Activated T-helper 1 cell treated with Interleukin-2 at 50 U/mL for 16 hours (primary cell): ENCODE results near the gene PIPOX.
"Not testable (repeated sequence)": the region's sequence is repeated elsewhere in the genome, so short reads cannot be mapped to it uniquely, and the experiment has no call there.

Experiments used
- DNase-seq: peaks from one replicate; pipeline ENCODE4 v3.0.0-alpha.2; 2020; ENCODE audit warnings: low read depth

Gene PIPOX

GRCh38 chr17:29076087-29076486 is 33.1 kb downstream of the PIPOX start:
- DNase-seq: no peak

GRCh38 chr17:29076722-29077121 is 33.8 kb downstream of the PIPOX start:
- no peak for DNase-seq

GRCh38 chr17:29077320-29077719 is 34.4 kb downstream of the PIPOX start:
- no peak for DNase-seq

- DNase-seq: no peak
Observed at GRCh38 chr17:29078183-29079045, 35.5 kb downstream of the PIPOX start.

- no peak for DNase-seq
Observed at GRCh38 chr17:29079433-29079832, 36.5 kb downstream of the PIPOX start.

GRCh38 chr17:29079887-29080286 is 36.9 kb downstream of the PIPOX start:
- DNase-seq: no peak

- no peak for DNase-seq
Observed at GRCh38 chr17:29080323-29080722, 37.4 kb downstream of the PIPOX start.

GRCh38 chr17:29080965-29081364 is 38.0 kb downstream of the PIPOX start:
- DNase-seq: no peak

GRCh38 chr17:29084541-29085146 is 41.7 kb downstream of the PIPOX start:
- DNase-seq: no peak

GRCh38 chr17:29085223-29085622 is 42.3 kb downstream of the PIPOX start:
- no peak for DNase-seq

GRCh38 chr17:29086628-29087332 is 43.8 kb downstream of the PIPOX start:
- DNase-seq: no peak

- not testable (repeated sequence) for DNase-seq
Observed at GRCh38 chr17:29088782-29089181, 45.8 kb downstream of the PIPOX start.

- DNase-seq: no peak
Observed at GRCh38 chr17:29089601-29090044, 46.7 kb downstream of the PIPOX start.

- DNase-seq: no peak
Observed at GRCh38 chr17:29090108-29090507, 47.2 kb downstream of the PIPOX start.

GRCh38 chr17:29090750-29091605 is 48.0 kb downstream of the PIPOX start:
- no peak for DNase-seq

GRCh38 chr17:29091606-29092289 is 48.8 kb downstream of the PIPOX start:
- no peak for DNase-seq

- no peak for DNase-seq
Observed at GRCh38 chr17:29093090-29093871, 50.3 kb downstream of the PIPOX start.

- no peak for DNase-seq
Observed at GRCh38 chr17:29094101-29094708, 51.3 kb downstream of the PIPOX start.

GRCh38 chr17:29095439-29095838 is 52.5 kb downstream of the PIPOX start:
- DNase-seq: no peak

- no peak for DNase-seq
Observed at GRCh38 chr17:29096094-29096493, 53.2 kb downstream of the PIPOX start.
